Nephron (organoid): ENCODE results near the gene FXYD3.

ENCODE experiments used
- H3K27ac Mint-ChIP-seq, 3 experiments: 2 replicates each; pipeline ENCODE4 v1.8.0; 2020; ENCODE audit warnings: mixed read lengths in 3 of 3, mild to moderate bottlenecking in 2 of 3, moderate library complexity in 1 of 3
- H3K27me3 Mint-ChIP-seq: 2 replicates; pipeline ENCODE4 v1.8.0; 2021; ENCODE audit warnings: low read depth, mild to moderate bottlenecking, moderate library complexity, mixed read lengths
- H3K36me3 Mint-ChIP-seq: 2 replicates; pipeline ENCODE4 v1.8.0; 2020; ENCODE audit warnings: low read depth, mixed read lengths
- H3K4me1 Mint-ChIP-seq: 2 replicates; pipeline ENCODE4 v1.8.0; 2020; ENCODE audit warnings: mixed read lengths
- H3K4me3 Mint-ChIP-seq, 3 experiments: 2 replicates each; pipeline ENCODE4 v1.8.0; 2020; ENCODE audit warnings: mild to moderate bottlenecking in 3 of 3, mixed read lengths in 3 of 3, moderate library complexity in 2 of 3
- H3K9me3 Mint-ChIP-seq: 2 replicates; pipeline ENCODE4 v1.8.0; 2020; ENCODE audit warnings: mixed read lengths
- CTCF ChIP-seq, 3 experiments: fragments of 200-600 bp; sonication (generic); IDR thresholded peaks; one replicate each; pipeline ENCODE4 v1.5.0; 2021; ENCODE audit warnings: antibody characterized with exemption in 3 of 3; ENCODE audit not compliant: unreplicated experiment in 3 of 3

FXYD3 gene

GRCh38 chr19:35130761-35131720, 15.4 kb downstream of the FXYD3 start:
- Mint-ChIP-seq H3K27me3 (peaks cover 14% of the 10 kb centered on the region), H3K9me3 (no peaks in the 10 kb centered on the region), H3K36me3 (no peaks in the 10 kb centered on the region), H3K4me1 (peaks cover 12% of the 10 kb centered on the region), H3K4me3 (no peak overlapping the region), H3K27ac (no peak overlapping the region)
- no peak for TF ChIP-seq CTCF (IDR thresholded peaks at IDR 0.05; ENCODE audit: unreplicated experiment in 3 of 3)

GRCh38 chr19:35132254-35132653, 16.6 kb downstream of the FXYD3 start:
- TF ChIP-seq CTCF (IDR thresholded peaks at IDR 0.05; ENCODE audit: unreplicated experiment in 3 of 3): no peak
- H3K9me3 Mint-ChIP-seq: no peaks in the 10 kb centered on the region
- peak overlapping the region in 1 of 3 experiments; percentile 13 for H3K27ac Mint-ChIP-seq
- peaks cover 14% of the 10 kb centered on the region for H3K27me3 Mint-ChIP-seq
- no peak overlapping the region for H3K4me3 Mint-ChIP-seq
- H3K36me3 Mint-ChIP-seq: no peaks in the 10 kb centered on the region
- peaks cover 16% of the 10 kb centered on the region for H3K4me1 Mint-ChIP-seq

GRCh38 chr19:35133826-35134225, 18.2 kb downstream of the FXYD3 start:
- no peaks in the 10 kb centered on the region for H3K36me3 Mint-ChIP-seq
- H3K4me1 Mint-ChIP-seq: peaks cover 29% of the 10 kb centered on the region
- H3K4me3 Mint-ChIP-seq: no peak overlapping the region
- no peaks in the 10 kb centered on the region for H3K9me3 Mint-ChIP-seq
- H3K27me3 Mint-ChIP-seq: peaks cover 14% of the 10 kb centered on the region
- no peak for TF ChIP-seq CTCF (IDR thresholded peaks at IDR 0.05; ENCODE audit: unreplicated experiment in 3 of 3)
- H3K27ac Mint-ChIP-seq: no peak overlapping the region

DNA sequence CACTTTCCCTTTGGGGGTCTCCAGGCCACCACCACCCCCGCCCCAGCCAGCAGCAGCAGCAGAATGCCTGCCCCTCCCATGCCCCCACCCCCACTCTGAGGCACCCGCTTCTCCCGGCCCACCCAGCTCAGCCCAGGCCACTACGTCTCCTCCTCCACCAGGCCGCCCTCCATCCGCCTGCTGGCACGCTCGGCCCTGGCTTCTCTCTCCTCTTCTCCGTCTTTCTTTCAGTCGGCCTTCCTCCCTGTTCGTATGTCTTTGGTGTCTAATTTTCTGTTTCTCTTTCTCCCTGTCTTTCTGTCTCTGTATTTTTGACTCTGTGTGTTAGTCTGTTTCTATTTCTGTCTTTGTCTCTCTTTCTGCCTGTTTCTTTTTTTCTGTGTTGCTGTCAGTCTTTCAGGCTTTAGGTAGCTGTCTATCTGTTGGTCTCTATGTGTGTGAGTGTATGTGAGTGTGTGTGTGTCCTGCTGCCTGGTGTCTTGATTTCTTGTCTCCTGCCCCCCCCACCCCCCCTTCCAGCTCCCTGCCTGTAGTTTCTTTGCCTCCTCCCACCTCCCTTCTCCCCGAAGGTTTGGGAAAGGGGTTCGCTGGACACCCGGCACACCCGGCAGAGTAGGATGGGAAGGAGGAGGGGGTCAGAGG, 19.1 kb downstream of the FXYD3 start, which contains the start of gene LGI4:
Gene LGI4, minus strand, starts transcription at position 459 of the 642 bp plus-strand sequence. Its CDS starts 379 bp downstream, at position 80.
- Mint-ChIP-seq H3K36me3 (no peaks in the 10 kb centered on the region), H3K27me3 (peaks cover 15% of the 10 kb centered on the region), H3K27ac (peak within 1 kb of the TSS; percentile 23 to 89 (median 76))

DNA sequence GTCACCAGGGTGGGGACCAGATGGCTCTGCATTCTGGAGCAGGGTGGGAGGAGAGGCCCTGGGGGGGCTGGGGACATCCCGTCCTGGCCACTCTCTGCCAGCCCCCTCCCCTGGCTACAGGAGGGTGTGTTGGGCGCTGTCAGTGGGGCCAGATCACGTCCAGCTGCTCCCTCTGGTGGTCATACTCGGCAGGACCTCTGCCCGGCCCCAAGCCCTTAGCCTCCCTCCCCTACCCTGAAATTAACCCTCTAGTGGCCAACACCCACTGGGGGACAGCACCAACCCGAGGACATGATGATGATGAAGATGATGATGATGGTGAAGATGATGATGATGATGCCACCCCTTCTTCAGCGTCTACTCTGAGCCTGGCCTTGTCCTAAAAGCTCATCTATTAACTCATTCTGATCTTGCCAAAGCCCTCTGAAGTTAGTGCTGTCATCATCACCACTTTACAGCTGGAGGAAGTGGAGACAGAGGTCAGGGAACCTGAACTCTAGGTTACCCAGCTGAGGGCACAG, 19.8 kb downstream of the FXYD3 start:
- Mint-ChIP-seq H3K27ac (peak overlapping the region; percentile 23 to 41 (median 26)), H3K4me3 (peak overlapping the region; percentile 12 to 56 (median 16)), H3K27me3 (peaks cover 16% of the 10 kb centered on the region), H3K9me3 (no peaks in the 10 kb centered on the region), H3K36me3 (no peaks in the 10 kb centered on the region), H3K4me1 (peaks cover 38% of the 10 kb centered on the region)
- TF ChIP-seq CTCF (IDR thresholded peaks at IDR 0.05; ENCODE audit: unreplicated experiment in 3 of 3): peak; percentile 88 to 93 (median 92)

More for the DNA sequence above, 19.1 kb downstream of the FXYD3 start, which contains the start of gene LGI4:
- Mint-ChIP-seq H3K4me1 (peaks cover 36% of the 10 kb centered on the region), H3K9me3 (no peaks in the 10 kb centered on the region), H3K4me3 (peak within 1 kb of the TSS; percentile 51 to 67 (median 56))
- TF ChIP-seq CTCF (IDR thresholded peaks at IDR 0.05; ENCODE audit: unreplicated experiment in 3 of 3): no peak
